ENCODE results near the gene METTL13.

METTL13 gene

GRCh38 chr1:171803461-171804022 is 22.1 kb downstream of the METTL13 start:
- no peak for DNase-seq

DNA sequence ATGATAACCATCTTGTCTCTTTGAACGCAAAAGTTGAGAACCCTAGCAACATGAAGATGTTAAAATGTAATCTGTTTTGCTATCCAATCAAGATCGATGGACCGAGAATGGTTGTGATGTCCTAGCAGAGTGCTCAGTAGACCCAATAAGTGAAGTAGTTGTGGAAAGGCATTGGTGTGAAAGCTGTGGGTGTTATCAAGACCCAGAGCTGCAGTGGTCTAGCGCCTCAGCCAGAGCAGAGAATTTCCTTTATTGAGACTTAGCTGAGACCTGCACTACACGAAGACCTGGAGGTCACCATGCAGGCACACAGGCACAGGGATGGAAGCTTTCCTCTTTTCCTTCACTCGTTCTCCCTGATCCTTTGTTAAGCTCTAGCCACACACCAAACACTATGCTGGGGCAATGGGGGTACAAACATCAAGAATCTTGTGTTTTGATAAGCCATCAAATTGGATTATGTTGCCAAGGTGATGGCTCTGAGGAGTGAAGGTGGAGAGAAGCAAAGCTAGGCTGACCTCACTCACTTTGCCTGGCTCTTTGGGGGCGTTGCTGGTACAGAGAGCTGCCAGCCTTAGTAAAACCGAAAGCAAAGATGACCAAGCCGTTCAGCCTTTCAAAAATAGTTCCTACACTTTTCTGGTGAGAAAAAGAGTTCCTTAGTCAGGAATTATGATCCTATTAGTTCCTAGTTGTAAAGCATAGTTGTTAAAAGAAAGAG is 24.1 kb downstream of the METTL13 start:
- DNase-seq: no peak

DNA sequence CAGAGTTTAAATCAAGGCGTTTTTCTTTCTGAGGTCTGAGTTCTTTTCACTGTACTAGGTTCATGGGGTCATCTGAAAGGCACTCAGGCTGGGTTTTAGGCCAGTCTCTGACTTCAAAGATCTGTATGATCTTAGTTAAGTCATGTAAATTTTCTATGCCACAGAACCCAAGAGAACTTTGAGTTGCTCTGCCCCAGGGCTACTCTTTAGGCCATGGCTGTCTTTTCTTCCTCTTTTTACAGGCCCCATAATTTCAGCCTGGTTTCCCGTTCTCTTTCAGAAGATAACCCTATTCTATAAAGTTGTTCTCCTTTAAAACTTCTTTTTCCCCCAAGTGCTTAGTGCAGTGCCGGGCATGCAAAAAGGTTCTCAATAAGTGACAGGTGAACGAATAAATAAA is 26.1 kb downstream of the METTL13 start:
- no peak for DNase-seq

GRCh38 chr1:171809834-171810233 is 28.4 kb downstream of the METTL13 start:
- DNase-seq: no peak

DNA sequence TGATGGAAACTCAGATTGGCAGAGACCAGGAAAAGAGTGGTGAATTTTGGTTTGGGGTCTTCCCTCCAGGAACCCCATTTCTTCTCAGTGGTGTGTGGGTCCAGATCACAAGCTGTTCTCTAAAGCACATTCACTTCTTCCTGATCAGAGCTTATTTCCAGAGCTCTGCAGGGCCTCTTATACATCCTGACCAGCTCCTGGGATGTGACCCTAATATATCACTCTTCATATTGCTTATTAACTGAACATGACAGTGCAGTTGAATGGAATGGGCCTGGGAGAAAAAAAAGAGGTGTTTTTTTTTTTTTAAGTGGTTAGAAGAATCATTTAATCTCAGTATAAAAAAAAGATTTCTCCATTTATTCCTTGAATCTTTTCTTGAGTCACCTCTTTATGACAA is 30.2 kb downstream of the METTL13 start:
- DNase-seq: no peak

GRCh38 chr1:171814692-171815091 is 33.2 kb downstream of the METTL13 start:
- DNase-seq: peak; percentile 78

DNA sequence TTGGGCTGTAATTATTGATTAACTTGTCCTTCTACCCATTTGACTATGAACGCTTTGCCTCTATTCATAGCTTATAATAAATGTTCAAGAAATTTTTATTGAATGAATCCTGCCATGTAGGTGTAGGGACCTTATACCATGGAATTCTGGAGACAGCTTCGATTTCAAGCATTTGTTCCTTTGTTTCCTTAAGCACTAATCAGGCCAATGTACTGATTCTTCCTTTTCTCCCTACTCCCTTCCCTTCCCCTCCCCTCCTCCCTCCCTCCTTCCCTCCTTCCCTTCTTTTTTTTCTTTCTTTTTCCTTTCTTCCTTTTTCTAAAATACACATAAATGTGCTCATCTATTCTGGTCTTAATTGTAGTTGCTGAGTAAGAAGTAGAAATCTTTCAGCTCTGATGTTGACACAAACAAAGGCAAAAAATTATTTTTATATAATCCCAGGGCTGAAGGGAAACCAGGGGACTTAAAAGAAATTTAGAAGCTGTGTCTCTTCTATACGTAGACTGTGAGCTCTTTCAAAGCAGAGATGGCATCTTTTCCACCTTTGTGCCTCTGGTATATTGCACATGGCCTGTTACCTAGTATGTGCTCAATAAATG is 34.9 kb downstream of the METTL13 start:
- DNase-seq: no peak

DNA sequence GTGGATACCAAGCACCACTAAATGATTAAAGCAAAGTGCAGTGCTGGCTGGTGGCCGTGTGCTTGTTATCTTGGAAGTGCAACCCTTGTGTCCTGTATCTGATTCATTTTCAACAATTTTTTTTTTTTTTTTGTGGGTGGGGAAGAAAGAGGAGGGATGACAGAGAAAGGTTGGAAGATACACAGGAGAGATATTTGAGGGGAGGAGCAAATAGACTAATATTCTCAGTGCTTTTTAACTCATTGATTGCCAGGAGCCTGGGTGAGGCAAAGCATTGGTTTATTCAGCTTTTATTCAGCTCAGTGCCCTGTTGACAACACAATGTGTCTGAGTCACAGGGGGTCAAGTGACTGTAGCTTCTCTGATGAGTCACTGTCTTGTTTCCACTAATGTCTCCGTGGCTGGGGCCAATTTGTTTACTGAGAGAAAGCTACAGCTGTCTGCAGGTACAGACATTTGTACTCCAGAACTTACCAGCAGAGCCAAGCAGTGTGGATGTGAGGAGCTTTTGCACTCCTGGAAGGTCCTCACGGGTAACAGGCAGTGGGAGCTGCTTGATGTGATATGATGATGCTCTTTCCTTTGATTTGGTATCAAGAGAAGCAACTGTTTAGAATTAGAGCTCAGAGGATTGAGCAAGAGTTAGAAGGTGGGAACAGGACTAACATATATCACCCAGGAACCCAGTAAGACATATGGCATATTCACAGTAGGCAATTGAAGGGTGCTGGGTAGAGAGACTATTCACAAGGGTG is 36.2 kb downstream of the METTL13 start:
- peak; percentile 70 for DNase-seq

GRCh38 chr1:171819946-171820345 is 38.5 kb downstream of the METTL13 start:
- DNase-seq: no peak

GRCh38 chr1:171826973-171827372 is 45.5 kb downstream of the METTL13 start:
- DNase-seq: no peak

DNA sequence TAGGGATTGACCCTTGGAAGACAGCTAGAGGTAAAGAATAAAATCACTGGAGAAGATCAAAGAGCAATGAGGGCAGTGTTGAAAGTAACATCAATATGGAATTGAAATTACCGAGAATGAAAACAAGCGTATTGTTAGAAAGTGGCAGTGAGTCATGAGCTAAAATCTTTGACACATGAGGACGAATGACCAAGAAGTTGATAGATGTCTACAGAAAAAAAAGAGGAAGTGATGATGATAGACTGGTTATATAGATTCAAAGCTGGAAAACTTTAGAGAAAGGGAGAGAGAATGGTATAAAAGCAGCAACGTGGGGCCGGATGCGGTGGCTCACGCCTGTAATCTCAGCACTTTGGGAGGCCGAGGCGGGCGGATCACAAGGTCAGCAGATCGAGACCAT is 47.3 kb downstream of the METTL13 start:
- DNase-seq: no peak

GRCh38 chr1:171833091-171833825 is 51.8 kb downstream of the METTL13 start:
- peak; percentile 23 for DNase-seq

DNA sequence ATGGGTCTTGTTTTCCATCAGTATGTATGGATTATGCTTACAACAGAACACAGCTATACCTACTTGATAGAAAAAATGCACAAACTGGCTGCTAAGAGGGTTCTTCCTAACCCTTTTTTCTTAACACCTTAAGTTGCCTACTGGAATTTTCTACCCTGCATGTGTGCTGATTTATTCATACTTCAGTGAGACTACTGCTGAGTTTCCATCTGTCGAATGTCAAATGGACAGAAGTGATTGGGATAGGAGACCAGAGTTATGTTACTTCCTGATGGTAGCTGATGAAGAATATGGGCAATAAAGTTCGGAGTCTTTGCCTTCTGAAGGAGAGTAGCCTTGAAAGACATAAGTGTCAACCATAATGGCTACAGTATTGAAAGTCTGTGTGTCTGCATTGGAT is 53.4 kb downstream of the METTL13 start:
- DNase-seq: no peak

DNA sequence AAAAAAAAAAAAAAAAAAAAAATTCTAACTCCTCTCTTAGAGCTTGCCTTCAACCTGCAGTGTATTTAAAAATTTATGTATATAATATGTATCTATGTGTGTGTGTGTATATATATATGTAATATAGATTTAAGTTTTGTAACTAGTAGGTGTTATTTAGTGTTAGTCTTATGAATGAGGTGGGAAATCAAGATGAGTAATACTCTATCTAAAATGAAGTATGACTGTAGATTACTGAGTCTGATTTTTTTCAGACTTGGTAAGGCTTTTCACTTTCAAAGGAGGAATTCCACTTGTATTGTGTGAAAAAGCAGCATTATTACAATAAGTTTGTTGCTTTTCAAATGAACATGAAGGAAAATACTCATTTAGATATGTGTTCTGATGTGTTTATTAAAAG is 54.4 kb downstream of the METTL13 start:
- DNase-seq: no peak

DNA sequence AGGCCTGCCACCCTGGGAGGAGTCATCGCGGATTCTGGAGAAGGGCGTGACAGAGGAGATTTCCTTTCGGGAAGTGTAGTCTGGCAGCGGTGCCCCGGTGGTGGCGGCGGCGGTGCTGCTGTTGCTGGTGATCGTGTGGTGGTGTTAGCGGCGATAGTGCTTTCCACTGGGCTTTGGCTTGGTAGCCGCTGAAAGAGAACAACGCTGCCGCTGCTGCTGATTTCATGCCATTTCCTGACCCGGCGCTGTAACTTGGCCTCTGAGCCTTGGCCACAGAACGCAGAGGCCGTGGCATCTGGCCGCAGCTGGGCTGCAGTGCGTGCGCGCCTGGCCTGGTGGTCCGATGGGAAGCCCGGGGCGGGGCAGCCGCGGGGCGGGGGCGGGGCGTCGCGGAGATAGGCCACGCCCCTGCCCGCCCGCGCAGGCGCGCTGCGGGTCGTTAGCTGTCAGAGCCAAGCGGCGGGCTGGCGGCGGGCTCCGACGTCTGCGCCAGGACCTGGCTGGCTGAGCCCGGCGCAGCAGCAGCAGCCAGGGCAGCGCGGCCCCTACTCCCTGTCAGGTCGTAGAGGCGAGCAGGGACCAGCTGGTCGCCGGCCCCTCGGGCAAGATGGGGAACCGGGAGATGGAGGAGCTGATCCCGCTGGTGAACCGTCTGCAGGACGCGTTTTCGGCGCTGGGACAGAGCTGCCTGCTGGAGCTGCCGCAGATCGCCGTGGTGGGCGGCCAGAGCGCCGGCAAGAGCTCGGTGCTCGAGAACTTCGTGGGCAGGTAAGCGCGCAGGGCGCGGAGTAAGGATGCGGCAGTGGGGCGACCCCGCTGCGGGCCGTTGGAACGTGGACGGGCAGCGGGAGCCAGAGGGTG is 59.8 kb downstream of the METTL13 start, which contains the start of gene DNM3:
DNM3 (plus strand) TSS at position 449 of the 861 bp plus-strand sequence; CDS start at position 608, 159 bp downstream.
- DNase-seq: peak; percentile 79

DNA sequence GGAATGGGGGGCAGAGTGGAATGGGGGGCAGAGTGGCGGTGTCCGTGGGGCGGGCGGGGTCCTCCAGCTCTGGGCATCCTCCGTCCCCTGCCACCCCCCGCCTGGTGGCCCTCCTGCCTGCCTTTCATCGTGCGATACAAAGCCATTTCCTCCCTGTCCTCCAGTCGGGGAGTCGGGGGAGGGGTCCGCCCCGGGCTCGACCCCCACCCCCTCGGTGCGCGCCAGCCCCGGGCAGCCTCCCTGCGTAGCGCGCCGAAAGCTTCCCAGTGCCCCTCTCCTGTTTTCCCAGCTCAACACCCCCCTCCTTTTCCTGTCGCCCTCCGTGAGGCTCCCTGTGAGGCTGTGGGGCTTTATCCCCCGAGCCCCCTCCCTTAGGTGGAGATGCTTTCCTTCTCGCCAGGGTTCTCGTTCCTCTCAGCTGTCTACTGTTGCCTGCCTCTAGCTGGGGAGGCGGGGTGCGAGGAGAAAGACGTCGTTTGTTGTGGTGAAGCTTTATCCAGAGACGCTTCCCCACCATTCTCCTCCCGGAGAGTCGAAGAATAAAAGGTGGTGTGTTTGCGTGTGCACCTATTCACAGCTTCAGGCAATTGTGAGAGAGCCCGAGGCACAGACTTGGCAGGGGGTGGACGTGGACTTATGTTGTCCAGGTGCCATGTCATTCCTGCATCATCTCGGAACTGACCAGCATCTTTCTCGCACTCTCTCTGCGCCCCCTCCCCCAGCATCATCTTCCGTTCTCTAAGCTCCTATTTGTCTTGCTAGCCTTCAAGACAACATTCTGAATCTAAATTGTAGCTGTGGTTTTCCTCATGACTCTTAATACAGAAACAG is 60.7 kb downstream of the METTL13 start:
- peak; percentile 2 for DNase-seq

DNA sequence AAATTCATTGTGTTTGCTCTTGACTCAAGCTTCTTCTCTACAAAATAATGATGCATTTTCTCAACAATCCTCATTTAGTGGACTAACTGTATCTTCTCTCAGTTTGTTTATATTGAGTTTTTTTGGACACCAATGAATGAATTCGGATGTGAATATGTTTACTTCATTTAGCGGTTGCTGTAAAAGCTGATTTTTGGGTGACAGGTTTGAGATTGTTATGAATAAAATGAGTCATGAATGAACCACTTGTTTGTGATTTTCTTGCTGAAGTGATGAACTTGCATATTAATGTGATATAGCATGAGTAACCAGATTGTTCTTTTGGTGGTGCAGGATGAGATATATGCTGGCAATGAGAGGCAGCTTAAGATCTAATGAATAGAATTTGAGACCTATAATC is 62.9 kb downstream of the METTL13 start:
- no peak for DNase-seq

DNA sequence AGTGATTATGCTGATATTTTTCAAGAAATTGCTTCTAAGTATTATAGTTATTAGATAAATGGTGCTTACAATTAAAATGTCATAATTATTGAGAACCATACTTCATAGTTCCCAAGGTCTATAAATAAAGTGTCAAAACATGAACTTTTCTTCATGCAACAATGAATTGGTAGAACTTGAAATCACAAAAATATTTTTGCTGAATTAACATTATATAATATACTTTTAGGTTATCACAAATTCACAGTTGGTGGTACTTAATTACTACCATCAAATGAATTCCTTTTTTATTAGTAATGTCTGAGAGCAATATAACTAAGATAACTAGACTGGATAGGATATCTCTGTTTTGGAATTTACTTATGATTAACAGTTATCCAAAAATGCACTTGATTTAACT is 64.5 kb downstream of the METTL13 start:
- DNase-seq: no peak

All from fibroblast of skin of abdomen (primary cell).